HG02938 (cell line): ENCODE data around the gene ARL5C.

Source experiments
- ATAC-seq: cut with Tn5 transposase; IDR thresholded peaks from one replicate; pipeline ENCODE4 v1.9.1; 2021; ENCODE audit warnings: mild to moderate bottlenecking, moderate library complexity; ENCODE audit not compliant: unreplicated experiment

The ARL5C gene

GRCh38 chr17:39194089-39194984 lies 28.4 kb upstream of the ARL5C start:
- no peak for ATAC-seq

- no peak for ATAC-seq
Measured at GRCh38 chr17:39193346-39193745, 27.4 kb upstream of the ARL5C start.

GRCh38 chr17:39192901-39193300 lies 26.9 kb upstream of the ARL5C start:
- no peak for ATAC-seq

- ATAC-seq, result no peak
Measured at GRCh38 chr17:39191750-39192510, 26.0 kb upstream of the ARL5C start.

GRCh38 chr17:39187152-39187830 lies 21.3 kb upstream of the ARL5C start:
- ATAC-seq, result no peak

GRCh38 chr17:39186481-39187002 lies 20.6 kb upstream of the ARL5C start:
- ATAC-seq, result no peak

GRCh38 chr17:39183720-39184119 lies 17.8 kb upstream of the ARL5C start:
- no peak for ATAC-seq

GRCh38 chr17:39183045-39183444 lies 17.1 kb upstream of the ARL5C start:
- ATAC-seq, result no peak

- ATAC-seq, result no peak
Measured at GRCh38 chr17:39181303-39181702, 15.3 kb upstream of the ARL5C start.

GRCh38 chr17:39178536-39178935 lies 12.6 kb upstream of the ARL5C start:
- no peak for ATAC-seq

- no peak for ATAC-seq
Measured at GRCh38 chr17:39177256-39177655, 11.3 kb upstream of the ARL5C start.

- ATAC-seq, result no peak
Measured at GRCh38 chr17:39175695-39176093, 9.7 kb upstream of the ARL5C start.

GRCh38 chr17:39174920-39175694 lies 9.1 kb upstream of the ARL5C start:
- no peak for ATAC-seq

- ATAC-seq, result no peak
Measured at GRCh38 chr17:39173526-39174274, 7.7 kb upstream of the ARL5C start.

GRCh38 chr17:39173080-39173479 lies 7.1 kb upstream of the ARL5C start:
- ATAC-seq, result no peak

GRCh38 chr17:39171933-39172332 lies 6.0 kb upstream of the ARL5C start:
- ATAC-seq, result no peak

GRCh38 chr17:39170558-39170957 lies 4.6 kb upstream of the ARL5C start:
- no peak for ATAC-seq

- no peak for ATAC-seq
Measured at GRCh38 chr17:39170109-39170508, 4.1 kb upstream of the ARL5C start.

- ATAC-seq, result no peak
Measured at GRCh38 chr17:39169518-39169917, 3.6 kb upstream of the ARL5C start.

- ATAC-seq, result no peak
Measured at GRCh38 chr17:39169101-39169500, 3.1 kb upstream of the ARL5C start.
